Liver (tissue), 9 donors: Measurements from ENCODE around the gene DLEC1. TPM values are rescaled to one million over a fixed set of nuclear protein-coding genes. Genes with fewer than 3 reads are reported as not detected.

ENCODE experiments used
- DNase-seq: peaks from one replicate; pipeline ENCODE4 v3.0.0-alpha.2; 2017; ENCODE audit warnings: low spot score
- H3K27ac ChIP-seq, 2 donors: one replicate each; pipeline ENCODE4 v1.7.0; 2013; ENCODE audit warnings: inconsistent platforms in 2 of 2, low read length in 2 of 2, control low read depth in 1 of 2, low read depth in 1 of 2, mild to moderate bottlenecking in 1 of 2
- H3K27me3 ChIP-seq, 4 donors: one replicate each; pipeline versions ENCODE4 v1.6.1 to v1.7.0; 2013; ENCODE audit warnings: low read length in 3 of 4, inconsistent platforms in 1 of 4, mild to moderate bottlenecking in 1 of 4, moderate library complexity in 1 of 4; ENCODE audit not compliant: control insufficient read depth in 4 of 4, insufficient read depth in 4 of 4
- H3K36me3 ChIP-seq, 4 donors: one replicate each; pipeline versions ENCODE4 v1.6.1 to v1.7.0; 2013; ENCODE audit warnings: low read length in 3 of 4, mild to moderate bottlenecking in 3 of 4, low read depth in 1 of 4, moderate library complexity in 1 of 4; ENCODE audit not compliant: control insufficient read depth in 4 of 4, insufficient read depth in 3 of 4
- H3K4me1 ChIP-seq, 4 donors: one replicate each; pipeline versions ENCODE4 v1.6.1 to v1.7.0; 2013; ENCODE audit warnings: low read length in 3 of 4, mild to moderate bottlenecking in 3 of 4, moderate library complexity in 1 of 4; ENCODE audit not compliant: control insufficient read depth in 4 of 4, insufficient read depth in 4 of 4
- H3K4me3 ChIP-seq, 3 donors: one replicate each; pipeline versions ENCODE4 v1.6.1 to v1.7.0; 2013; ENCODE audit warnings: low read length in 3 of 3, control low read depth in 1 of 3, low read depth in 1 of 3, mild to moderate bottlenecking in 1 of 3
- H3K9ac ChIP-seq, 2 donors: one replicate each; pipeline ENCODE4 v1.7.0; 2013; ENCODE audit warnings: low read length in 2 of 2, mild to moderate bottlenecking in 2 of 2, moderate library complexity in 2 of 2, control low read depth in 1 of 2, low read depth in 1 of 2
- H3K9me3 ChIP-seq, 4 donors: one replicate each; pipeline versions ENCODE4 v1.6.1 to v1.7.0; 2013; ENCODE audit warnings: low read length in 3 of 4; ENCODE audit not compliant: control insufficient read depth in 4 of 4
- EGR1 ChIP-seq, 2 donors: IDR thresholded peaks; 2 replicates each; pipeline ENCODE4 v1.6.1; 2016 to 2018; ENCODE audit warnings: antibody characterized with exemption in 2 of 2, low read depth in 2 of 2
- FOXA1 ChIP-seq: IDR thresholded peaks from 2 replicates; pipeline ENCODE4 v1.6.1; 2016; ENCODE audit warnings: antibody characterized with exemption
- FOXA2 ChIP-seq: IDR thresholded peaks from 2 replicates; pipeline ENCODE4 v1.6.1; 2016; ENCODE audit warnings: antibody characterized with exemption
- GABPA ChIP-seq, 2 donors: IDR thresholded peaks in 1 of 2; conservative IDR thresholded peaks in 1 of 2; 2 replicates each; pipeline ENCODE4 v1.6.1; 2016; ENCODE audit warnings: antibody characterized with exemption in 2 of 2, mild to moderate bottlenecking in 1 of 2, moderate library complexity in 1 of 2
- HNF4A ChIP-seq, 2 donors: conservative IDR thresholded peaks; 2 replicates each; pipeline ENCODE4 v1.6.1; 2016; ENCODE audit warnings: antibody characterized with exemption in 2 of 2, mild to moderate bottlenecking in 2 of 2
- HNF4G ChIP-seq: IDR thresholded peaks from 2 replicates; pipeline ENCODE4 v1.6.1; 2016; ENCODE audit warnings: antibody characterized with exemption
- JUND ChIP-seq, 2 donors: IDR thresholded peaks; 2 replicates each; pipeline ENCODE4 v1.6.1; 2016; ENCODE audit warnings: antibody characterized with exemption in 2 of 2
- MAX ChIP-seq: IDR thresholded peaks from 2 replicates; pipeline ENCODE4 v1.6.1; 2016; ENCODE audit warnings: antibody characterized with exemption
- NR2F2 ChIP-seq: IDR thresholded peaks from 2 replicates; pipeline ENCODE4 v1.6.1; 2016; ENCODE audit warnings: antibody characterized with exemption
- RAD21 ChIP-seq, 2 donors: IDR thresholded peaks; 2 replicates each; pipeline ENCODE4 v1.6.1; 2016; ENCODE audit warnings: antibody characterized with exemption in 2 of 2, mild to moderate bottlenecking in 2 of 2
- REST ChIP-seq: IDR thresholded peaks from 2 replicates; pipeline ENCODE4 v1.6.1; 2016; ENCODE audit warnings: antibody characterized with exemption, mild to moderate bottlenecking
- RXRA ChIP-seq, 2 donors: IDR thresholded peaks; 2 replicates each; pipeline ENCODE4 v1.6.1; 2017 to 2018; ENCODE audit warnings: antibody characterized with exemption in 2 of 2, mild to moderate bottlenecking in 1 of 2
- SP1 ChIP-seq: IDR thresholded peaks from 2 replicates; pipeline ENCODE4 v1.6.1; 2018; ENCODE audit warnings: antibody characterized with exemption, mild to moderate bottlenecking
- TAF1 ChIP-seq: conservative IDR thresholded peaks from 2 replicates; pipeline ENCODE4 v1.6.1; 2016; ENCODE audit warnings: antibody characterized with exemption, mild to moderate bottlenecking
- YY1 ChIP-seq: IDR thresholded peaks from 2 replicates; pipeline ENCODE4 v1.6.1; 2016; ENCODE audit warnings: antibody characterized with exemption, mild to moderate bottlenecking
- WGBS: extraction: QIAGEN DNeasy Blood & Tissue Kit; methylation state at CpG from one replicate; pipeline ENCODE4 v1.1.7; 2013; 5-methylcytosine and 5-hydroxymethylcytosine counted together
- polyA plus RNA-seq, 2 donors: library from polyadenylated mRNA; stranded (reverse) in 1 of 2; unstranded in 1 of 2; fragments of 200-250 nt in 1 of 2; fragments of >200 nt in 1 of 2; fragmentation: Nextera tagmentation in 1 of 2; extraction: Ambion mirVana in 1 of 2; gene quantifications; one replicate each; pipeline versions ENCODE4 v1.2.1 to v1.2.3, GENCODE V29; 2013 to 2015
- total RNA-seq, 2 donors: library from RNA; depleted of rRNA; stranded (reverse); fragments of >200 nt; gene quantifications; one replicate each; pipeline ENCODE4 v1.2.3, GENCODE V29; 2014
- TF ChIP-seq, protein P1 (sequence below): fragments of 150-350 bp; IDR thresholded peaks from 2 replicates; pipeline ENCODE4 v1.5.1; 2017; ENCODE audit warnings: improper control_type of control experiment, low read depth, low read length; ENCODE audit not compliant: missing input control
- TF ChIP-seq, protein P2 (sequence below): IDR thresholded peaks from 2 replicates; pipeline ENCODE4 v1.6.1; 2016; ENCODE audit warnings: antibody characterized with exemption
- TF ChIP-seq, protein P3 (sequence below): IDR thresholded peaks from 2 replicates; pipeline ENCODE4 v1.6.1; 2016; ENCODE audit warnings: antibody characterized with exemption
- donor health status: healthy.
- donor health status: healthy.
- donor health status: healthy.
- donor health status: healthy.
- donor health status: healthy.

Gene DLEC1
- total and polyA plus RNA-seq, 4 donors, result 0.09 to 0.63 (median 0.30) TPM

- 45% methylated on average over 11 of the region's 11 CpGs for WGBS
- DNase-seq, result peak; percentile 79
- no peak overlapping the region for H3K9ac ChIP-seq
- H3K9me3 ChIP-seq, result no peaks in the 10 kb centered on the region
- H3K4me1 ChIP-seq, result peaks cover 0 to 41% (median 29%) of the 10 kb centered on the region in 4 donors
- TF ChIP-seq, protein P1, sequence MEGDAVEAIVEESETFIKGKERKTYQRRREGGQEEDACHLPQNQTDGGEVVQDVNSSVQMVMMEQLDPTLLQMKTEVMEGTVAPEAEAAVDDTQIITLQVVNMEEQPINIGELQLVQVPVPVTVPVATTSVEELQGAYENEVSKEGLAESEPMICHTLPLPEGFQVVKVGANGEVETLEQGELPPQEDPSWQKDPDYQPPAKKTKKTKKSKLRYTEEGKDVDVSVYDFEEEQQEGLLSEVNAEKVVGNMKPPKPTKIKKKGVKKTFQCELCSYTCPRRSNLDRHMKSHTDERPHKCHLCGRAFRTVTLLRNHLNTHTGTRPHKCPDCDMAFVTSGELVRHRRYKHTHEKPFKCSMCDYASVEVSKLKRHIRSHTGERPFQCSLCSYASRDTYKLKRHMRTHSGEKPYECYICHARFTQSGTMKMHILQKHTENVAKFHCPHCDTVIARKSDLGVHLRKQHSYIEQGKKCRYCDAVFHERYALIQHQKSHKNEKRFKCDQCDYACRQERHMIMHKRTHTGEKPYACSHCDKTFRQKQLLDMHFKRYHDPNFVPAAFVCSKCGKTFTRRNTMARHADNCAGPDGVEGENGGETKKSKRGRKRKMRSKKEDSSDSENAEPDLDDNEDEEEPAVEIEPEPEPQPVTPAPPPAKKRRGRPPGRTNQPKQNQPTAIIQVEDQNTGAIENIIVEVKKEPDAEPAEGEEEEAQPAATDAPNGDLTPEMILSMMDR, result peak; percentile 77
- TF ChIP-seq YY1, result peak; percentile 8
- no peak for TF ChIP-seq TAF1
- peak in 1 of 2 donors; percentile 11 for TF ChIP-seq RXRA (IDR thresholded peaks at IDR 0.05)
- TF ChIP-seq FOXA1, result no peak
- TF ChIP-seq HNF4A (conservative IDR thresholded peaks at IDR 0.05), result no peak
- TF ChIP-seq SP1, result no peak
- TF ChIP-seq, protein P2, sequence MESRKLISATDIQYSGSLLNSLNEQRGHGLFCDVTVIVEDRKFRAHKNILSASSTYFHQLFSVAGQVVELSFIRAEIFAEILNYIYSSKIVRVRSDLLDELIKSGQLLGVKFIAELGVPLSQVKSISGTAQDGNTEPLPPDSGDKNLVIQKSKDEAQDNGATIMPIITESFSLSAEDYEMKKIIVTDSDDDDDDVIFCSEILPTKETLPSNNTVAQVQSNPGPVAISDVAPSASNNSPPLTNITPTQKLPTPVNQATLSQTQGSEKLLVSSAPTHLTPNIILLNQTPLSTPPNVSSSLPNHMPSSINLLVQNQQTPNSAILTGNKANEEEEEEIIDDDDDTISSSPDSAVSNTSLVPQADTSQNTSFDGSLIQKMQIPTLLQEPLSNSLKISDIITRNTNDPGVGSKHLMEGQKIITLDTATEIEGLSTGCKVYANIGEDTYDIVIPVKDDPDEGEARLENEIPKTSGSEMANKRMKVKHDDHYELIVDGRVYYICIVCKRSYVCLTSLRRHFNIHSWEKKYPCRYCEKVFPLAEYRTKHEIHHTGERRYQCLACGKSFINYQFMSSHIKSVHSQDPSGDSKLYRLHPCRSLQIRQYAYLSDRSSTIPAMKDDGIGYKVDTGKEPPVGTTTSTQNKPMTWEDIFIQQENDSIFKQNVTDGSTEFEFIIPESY, result no peak
- TF ChIP-seq GABPA (IDR thresholded peaks at IDR 0.05 in 1 of 2, conservative IDR thresholded peaks at IDR 0.05 in 1 of 2), result no peak
- no peak for TF ChIP-seq HNF4G
- no peak for TF ChIP-seq NR2F2
- TF ChIP-seq RAD21 (IDR thresholded peaks at IDR 0.05), result peak; percentile 80 to 93
- peak; percentile 20 for TF ChIP-seq MAX
- no peak for TF ChIP-seq EGR1 (IDR thresholded peaks at IDR 0.05; ENCODE audit: low read depth in 2 of 2)
- TF ChIP-seq REST, result peak; percentile 27
- TF ChIP-seq JUND (IDR thresholded peaks at IDR 0.05), result no peak
- TF ChIP-seq FOXA2, result peak; percentile 11
- TF ChIP-seq, protein P3, sequence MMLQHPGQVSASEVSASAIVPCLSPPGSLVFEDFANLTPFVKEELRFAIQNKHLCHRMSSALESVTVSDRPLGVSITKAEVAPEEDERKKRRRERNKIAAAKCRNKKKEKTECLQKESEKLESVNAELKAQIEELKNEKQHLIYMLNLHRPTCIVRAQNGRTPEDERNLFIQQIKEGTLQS, result no peak
- no peak overlapping the region for H3K4me3 ChIP-seq
- H3K27me3 ChIP-seq, result no peaks in the 10 kb centered on the region
- peak overlapping the region; percentile 32 to 34 for H3K27ac ChIP-seq
- H3K36me3 ChIP-seq, result peaks cover 19 to 30% (median 25%) of the 10 kb centered on the region in 4 donors
These were observed 78.9 kb downstream of the DLEC1 start for GRCh38 chr3:38117748-38118420.
